GM10266 (cell line): Measurements from ENCODE around the gene BBS4.
"Not testable (repeated sequence)": the region's sequence is repeated elsewhere in the genome, so short reads cannot be mapped to it uniquely, and the experiment has no call there.

Source experiments
- DNase-seq: peaks from one replicate; pipeline ENCODE4 v3.0.0; 2012; ENCODE audit errors: extremely low spot score
- TF ChIP-seq, protein P1 (sequence below): IDR thresholded peaks from 2 replicates; pipeline ENCODE4 v1.5.1; 2012; ENCODE audit warnings: mild to moderate bottlenecking, low read depth; ENCODE audit not compliant: control insufficient read depth, insufficient read depth; ENCODE audit errors: missing control alignments

Gene BBS4

GRCh38 chr15:72727154-72727553 is 41.1 kb downstream of the BBS4 start:
- TF ChIP-seq, protein P1, sequence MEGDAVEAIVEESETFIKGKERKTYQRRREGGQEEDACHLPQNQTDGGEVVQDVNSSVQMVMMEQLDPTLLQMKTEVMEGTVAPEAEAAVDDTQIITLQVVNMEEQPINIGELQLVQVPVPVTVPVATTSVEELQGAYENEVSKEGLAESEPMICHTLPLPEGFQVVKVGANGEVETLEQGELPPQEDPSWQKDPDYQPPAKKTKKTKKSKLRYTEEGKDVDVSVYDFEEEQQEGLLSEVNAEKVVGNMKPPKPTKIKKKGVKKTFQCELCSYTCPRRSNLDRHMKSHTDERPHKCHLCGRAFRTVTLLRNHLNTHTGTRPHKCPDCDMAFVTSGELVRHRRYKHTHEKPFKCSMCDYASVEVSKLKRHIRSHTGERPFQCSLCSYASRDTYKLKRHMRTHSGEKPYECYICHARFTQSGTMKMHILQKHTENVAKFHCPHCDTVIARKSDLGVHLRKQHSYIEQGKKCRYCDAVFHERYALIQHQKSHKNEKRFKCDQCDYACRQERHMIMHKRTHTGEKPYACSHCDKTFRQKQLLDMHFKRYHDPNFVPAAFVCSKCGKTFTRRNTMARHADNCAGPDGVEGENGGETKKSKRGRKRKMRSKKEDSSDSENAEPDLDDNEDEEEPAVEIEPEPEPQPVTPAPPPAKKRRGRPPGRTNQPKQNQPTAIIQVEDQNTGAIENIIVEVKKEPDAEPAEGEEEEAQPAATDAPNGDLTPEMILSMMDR, result no peak
- DNase-seq, result no peak

DNA sequence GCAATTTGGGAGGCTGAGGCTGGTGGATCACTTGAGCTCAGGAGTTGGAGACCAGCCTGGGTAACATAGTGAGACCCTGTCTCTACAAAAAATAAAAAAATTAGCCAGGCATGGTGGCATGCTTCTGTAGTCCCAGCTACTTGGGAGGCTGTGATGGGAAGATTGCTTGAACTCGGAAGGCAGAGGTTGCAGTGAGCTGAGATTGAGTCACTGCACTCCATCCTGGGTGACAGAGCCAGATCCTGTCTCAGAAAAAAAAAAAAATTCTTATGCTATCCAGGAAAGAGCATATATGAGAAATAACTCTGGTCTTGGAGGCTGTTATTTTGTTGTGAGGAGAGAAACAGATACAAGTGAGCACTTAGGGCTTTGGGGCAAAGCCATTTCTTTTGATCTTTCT is 42.2 kb downstream of the BBS4 start:
- not testable (repeated sequence) for DNase-seq

- DNase-seq, result no peak
- TF ChIP-seq, protein P1, result no peak
Measured at GRCh38 chr15:72728821-72729220, 42.8 kb downstream of the BBS4 start.

GRCh38 chr15:72732086-72732485 is 46.1 kb downstream of the BBS4 start:
- DNase-seq, result no peak
- TF ChIP-seq, protein P1, result no peak

- TF ChIP-seq, protein P1, result no peak
Measured at GRCh38 chr15:72732516-72732915, 46.5 kb downstream of the BBS4 start.

DNA sequence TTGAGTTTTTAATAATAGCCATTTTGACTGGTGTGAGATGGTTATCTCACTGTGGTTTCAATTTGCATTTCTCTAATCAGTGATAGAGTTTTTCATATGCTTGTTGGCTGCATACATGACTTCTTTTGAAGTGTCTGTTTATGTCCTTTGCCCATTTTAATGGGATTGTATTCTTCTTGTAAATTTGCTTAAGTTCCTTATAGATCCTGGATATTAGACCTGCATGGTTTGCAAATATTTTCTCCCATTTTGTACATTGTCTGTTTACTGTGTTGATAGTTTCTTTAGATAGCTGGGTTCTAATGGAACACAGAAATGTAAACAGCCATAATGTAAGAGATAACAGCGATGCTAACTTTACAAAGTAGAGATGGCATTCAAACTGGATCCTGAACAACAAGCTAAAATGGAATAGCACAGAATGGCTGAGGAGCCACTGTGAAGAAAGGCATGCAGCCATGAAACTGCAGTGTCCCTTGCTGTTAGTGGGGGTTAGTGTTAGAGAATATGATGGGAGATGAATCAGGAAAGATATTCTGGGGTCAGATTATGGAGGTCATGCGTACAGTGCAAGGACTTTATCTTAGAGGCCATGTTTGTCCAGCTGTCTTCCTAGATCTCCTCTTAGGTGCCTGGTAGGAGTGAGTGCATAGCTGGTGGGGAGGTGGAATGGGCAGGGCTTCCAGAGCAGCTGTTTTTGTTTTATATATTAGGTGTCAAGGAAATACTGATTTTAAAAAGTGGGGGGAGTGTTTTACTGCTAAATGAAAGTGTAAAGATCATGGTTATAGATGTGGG is 48.1 kb downstream of the BBS4 start:
- no peak for DNase-seq
- TF ChIP-seq, protein P1, result no peak

More at GRCh38 chr15:72732516-72732915, 46.5 kb downstream of the BBS4 start:
- DNase-seq, result no peak

- no peak for DNase-seq
- TF ChIP-seq, protein P1, result no peak
Measured at GRCh38 chr15:72735111-72735510, 49.1 kb downstream of the BBS4 start.
